Body of pancreas (tissue), 4 donors: ENCODE measurements around the gene ALDH7A1.

ENCODE experiments used
- CTCF ChIP-seq, 7 experiments: fragments of 450-650 bp in 4 of 7; fragments of 200-600 bp in 3 of 7; sonication (generic) in 3 of 7; IDR thresholded peaks; one replicate each; pipeline ENCODE4 v1.5.1; 2016 to 2019; ENCODE audit warnings: antibody characterized with exemption in 7 of 7
- POLR2A ChIP-seq, 3 donors: fragments of 450-650 bp; IDR thresholded peaks; one replicate each; pipeline ENCODE4 v1.6.1; 2016; ENCODE audit warnings: antibody characterized with exemption in 3 of 3, mild to moderate bottlenecking in 2 of 3

- TF ChIP-seq POLR2A (IDR thresholded peaks at IDR 0.05) (no peak), CTCF (IDR thresholded peaks at IDR 0.05) (no peak)
Observed at GRCh38 chr5:126508251-126508961, 86.6 kb downstream of the ALDH7A1 start.
